Neural progenitor cell (in vitro differentiated cells): ENCODE data around the gene TPD52L2.

ENCODE experiments used
- EZH2phosphoT487 ChIP-seq: fragments of 200-600 bp; sonication (generic); IDR thresholded peaks from 2 replicates; pipeline ENCODE4 v1.6.1; 2017; ENCODE audit warnings: antibody characterized with exemption
- TF ChIP-seq, protein P1 (sequence below): fragments of 200-600 bp; sonication (generic); IDR thresholded peaks from 2 replicates; pipeline ENCODE4 v1.5.1; 2017; ENCODE audit warnings: antibody characterized with exemption, mild to moderate bottlenecking

GRCh38 chr20:63892402-63892801 lies 27.3 kb downstream of the TPD52L2 start:
- TF ChIP-seq, protein P1, sequence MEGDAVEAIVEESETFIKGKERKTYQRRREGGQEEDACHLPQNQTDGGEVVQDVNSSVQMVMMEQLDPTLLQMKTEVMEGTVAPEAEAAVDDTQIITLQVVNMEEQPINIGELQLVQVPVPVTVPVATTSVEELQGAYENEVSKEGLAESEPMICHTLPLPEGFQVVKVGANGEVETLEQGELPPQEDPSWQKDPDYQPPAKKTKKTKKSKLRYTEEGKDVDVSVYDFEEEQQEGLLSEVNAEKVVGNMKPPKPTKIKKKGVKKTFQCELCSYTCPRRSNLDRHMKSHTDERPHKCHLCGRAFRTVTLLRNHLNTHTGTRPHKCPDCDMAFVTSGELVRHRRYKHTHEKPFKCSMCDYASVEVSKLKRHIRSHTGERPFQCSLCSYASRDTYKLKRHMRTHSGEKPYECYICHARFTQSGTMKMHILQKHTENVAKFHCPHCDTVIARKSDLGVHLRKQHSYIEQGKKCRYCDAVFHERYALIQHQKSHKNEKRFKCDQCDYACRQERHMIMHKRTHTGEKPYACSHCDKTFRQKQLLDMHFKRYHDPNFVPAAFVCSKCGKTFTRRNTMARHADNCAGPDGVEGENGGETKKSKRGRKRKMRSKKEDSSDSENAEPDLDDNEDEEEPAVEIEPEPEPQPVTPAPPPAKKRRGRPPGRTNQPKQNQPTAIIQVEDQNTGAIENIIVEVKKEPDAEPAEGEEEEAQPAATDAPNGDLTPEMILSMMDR, result no peak
- no peak for TF ChIP-seq EZH2phosphoT487
